MM.1S (cell line): Measurements from ENCODE around the gene MFGE8.
"Not testable (repeated sequence)": the region's sequence is repeated elsewhere in the genome, so short reads cannot be mapped to it uniquely, and the experiment has no call there.

Experiments
- DNase-seq: peaks from one replicate; pipeline ENCODE4 v3.0.0-alpha.2; 2015
- H2AFZ ChIP-seq: fragments of 300-600 bp; sonication (generic); 2 replicates; pipeline ENCODE4 v1.6.0; 2016; ENCODE audit warnings: antibody characterized with exemption, low read length
- H3F3A ChIP-seq: fragments of 300-600 bp; sonication (generic); 2 replicates; pipeline ENCODE4 v1.6.1; 2016; ENCODE audit warnings: mild to moderate bottlenecking, antibody characterized with exemption, low read length, moderate library complexity, mixed read lengths; ENCODE audit not compliant: insufficient read depth
- H3K27ac ChIP-seq: fragments of 300-600 bp; sonication (generic); 2 replicates; pipeline ENCODE4 v1.5.1; 2016; ENCODE audit warnings: mild to moderate bottlenecking, low read length
- H3K27me3 ChIP-seq: fragments of 300-600 bp; sonication (generic); replicated peaks from 2 replicates; pipeline ENCODE4 v1.6.0; 2016; ENCODE audit warnings: low read length; ENCODE audit not compliant: insufficient read depth
- H3K36me3 ChIP-seq: fragments of 300-600 bp; sonication (generic); replicated peaks from 2 replicates; pipeline ENCODE4 v1.6.1; 2016; ENCODE audit warnings: mild to moderate bottlenecking, low read length, mixed read lengths; ENCODE audit not compliant: insufficient read depth
- H3K4me1 ChIP-seq: fragments of 300-600 bp; sonication (generic); 2 replicates; pipeline ENCODE4 v1.6.1; 2016; ENCODE audit warnings: low read length, mixed read lengths
- H3K4me2 ChIP-seq: fragments of 300-600 bp; sonication (generic); 2 replicates; pipeline ENCODE4 v1.6.0; 2016; ENCODE audit warnings: low read depth, low read length
- H3K4me3 ChIP-seq: fragments of 300-600 bp; sonication (generic); 2 replicates; pipeline ENCODE4 v1.5.1; 2016; ENCODE audit warnings: low read length, mixed read lengths
- H3K79me2 ChIP-seq: fragments of 300-600 bp; sonication (generic); 2 replicates; pipeline ENCODE4 v1.6.1; 2016; ENCODE audit warnings: mixed run types, low read length, mixed read lengths
- H3K9ac ChIP-seq: fragments of 300-600 bp; sonication (generic); 2 replicates; pipeline ENCODE4 v1.6.1; 2016; ENCODE audit warnings: low read length, mixed read lengths
- H3K9me2 ChIP-seq: fragments of 300-600 bp; sonication (generic); replicated peaks from 2 replicates; pipeline ENCODE4 v1.6.1; 2016; ENCODE audit warnings: mild to moderate bottlenecking, low read length, mixed read lengths; ENCODE audit not compliant: insufficient read depth
- H3K9me3 ChIP-seq: fragments of 300-600 bp; sonication (generic); replicated peaks from 2 replicates; pipeline ENCODE4 v1.6.1; 2016; ENCODE audit warnings: mild to moderate bottlenecking, low read length, mixed read lengths; ENCODE audit not compliant: insufficient read depth
- H4K20me1 ChIP-seq: fragments of 300-600 bp; sonication (generic); 2 replicates; pipeline ENCODE4 v1.6.1; 2016; ENCODE audit warnings: mild to moderate bottlenecking, low read length, moderate library complexity, mixed read lengths; ENCODE audit not compliant: insufficient read depth
- EZH2 ChIP-seq: fragments of 300-600 bp; sonication (generic); optimal IDR thresholded peaks from 2 replicates; pipeline ENCODE3; 2017; ENCODE audit warnings: low read depth, mild to moderate bottlenecking, antibody characterized with exemption, low read length, mixed read lengths
- EZH2phosphoT487 ChIP-seq: fragments of 300-600 bp; sonication (generic); IDR thresholded peaks from 2 replicates; pipeline ENCODE4 v1.6.1; 2018; ENCODE audit warnings: antibody characterized with exemption, low read length
- TF ChIP-seq, protein P1 (sequence below): fragments of 300-600 bp; sonication (generic); IDR thresholded peaks from 2 replicates; pipeline ENCODE4 v1.5.1; 2016; ENCODE audit warnings: antibody characterized with exemption, low read length, mixed read lengths

MFGE8 gene

GRCh38 chr15:88938802-88939485 is 25.8 kb upstream of the MFGE8 start:
- no peak for TF ChIP-seq EZH2phosphoT487
- no peak for TF ChIP-seq EZH2
- TF ChIP-seq, protein P1, sequence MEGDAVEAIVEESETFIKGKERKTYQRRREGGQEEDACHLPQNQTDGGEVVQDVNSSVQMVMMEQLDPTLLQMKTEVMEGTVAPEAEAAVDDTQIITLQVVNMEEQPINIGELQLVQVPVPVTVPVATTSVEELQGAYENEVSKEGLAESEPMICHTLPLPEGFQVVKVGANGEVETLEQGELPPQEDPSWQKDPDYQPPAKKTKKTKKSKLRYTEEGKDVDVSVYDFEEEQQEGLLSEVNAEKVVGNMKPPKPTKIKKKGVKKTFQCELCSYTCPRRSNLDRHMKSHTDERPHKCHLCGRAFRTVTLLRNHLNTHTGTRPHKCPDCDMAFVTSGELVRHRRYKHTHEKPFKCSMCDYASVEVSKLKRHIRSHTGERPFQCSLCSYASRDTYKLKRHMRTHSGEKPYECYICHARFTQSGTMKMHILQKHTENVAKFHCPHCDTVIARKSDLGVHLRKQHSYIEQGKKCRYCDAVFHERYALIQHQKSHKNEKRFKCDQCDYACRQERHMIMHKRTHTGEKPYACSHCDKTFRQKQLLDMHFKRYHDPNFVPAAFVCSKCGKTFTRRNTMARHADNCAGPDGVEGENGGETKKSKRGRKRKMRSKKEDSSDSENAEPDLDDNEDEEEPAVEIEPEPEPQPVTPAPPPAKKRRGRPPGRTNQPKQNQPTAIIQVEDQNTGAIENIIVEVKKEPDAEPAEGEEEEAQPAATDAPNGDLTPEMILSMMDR: no peak
- Histone ChIP-seq H3K27ac (no peak overlapping the region), H3K9me3 (no peaks in the 10 kb centered on the region), H3K27me3 (no peaks in the 10 kb centered on the region), H3F3A (no peaks in the 10 kb centered on the region), H3K4me3 (no peak overlapping the region), H4K20me1 (no peaks in the 10 kb centered on the region), H3K36me3 (no peaks in the 10 kb centered on the region), H3K9ac (no peak overlapping the region), H3K4me2 (no peak overlapping the region), H2AFZ (no peak overlapping the region), H3K9me2 (no peaks in the 10 kb centered on the region), H3K79me2 (no peaks in the 10 kb centered on the region), H3K4me1 (no peaks in the 10 kb centered on the region)
- DNase-seq: no peak

- H3K79me2 ChIP-seq, H3K4me3 ChIP-seq, H3K27ac ChIP-seq, H3F3A ChIP-seq, H3K9ac ChIP-seq, H2AFZ ChIP-seq, H3K4me1 ChIP-seq, DNase-seq, H3K9me3 ChIP-seq, H3K9me2 ChIP-seq, H3K4me2 ChIP-seq, H4K20me1 ChIP-seq, H3K27me3 ChIP-seq, H3K36me3 ChIP-seq: not testable (repeated sequence)
These were observed 21.3 kb upstream of the MFGE8 start for GRCh38 chr15:88934449-88934848.

GRCh38 chr15:88932875-88933330 is 19.7 kb upstream of the MFGE8 start:
- H3K36me3 ChIP-seq: no peaks in the 10 kb centered on the region
- H3K9ac ChIP-seq: no peak overlapping the region
- no peaks in the 10 kb centered on the region for H3K4me1 ChIP-seq
- no peak overlapping the region for H3K27ac ChIP-seq
- no peak overlapping the region for H2AFZ ChIP-seq
- H3K79me2 ChIP-seq: no peaks in the 10 kb centered on the region
- H3F3A ChIP-seq: no peaks in the 10 kb centered on the region
- no peak overlapping the region for H3K4me3 ChIP-seq
- H4K20me1 ChIP-seq: no peaks in the 10 kb centered on the region
- TF ChIP-seq EZH2 (no peak), EZH2phosphoT487 (no peak)
- TF ChIP-seq, protein P1: no peak
- no peaks in the 10 kb centered on the region for H3K9me3 ChIP-seq
- H3K4me2 ChIP-seq: no peak overlapping the region
- no peaks in the 10 kb centered on the region for H3K27me3 ChIP-seq
- H3K9me2 ChIP-seq: no peaks in the 10 kb centered on the region
- no peak for DNase-seq

- Histone ChIP-seq H3K36me3 (no peaks in the 10 kb centered on the region), H3F3A (no peaks in the 10 kb centered on the region), H3K9me2 (no peaks in the 10 kb centered on the region), H3K4me2 (no peak overlapping the region), H3K4me3 (no peak overlapping the region), H2AFZ (no peak overlapping the region), H3K27ac (no peak overlapping the region), H3K9me3 (no peaks in the 10 kb centered on the region), H4K20me1 (no peaks in the 10 kb centered on the region), H3K9ac (no peak overlapping the region), H3K4me1 (no peaks in the 10 kb centered on the region), H3K27me3 (no peaks in the 10 kb centered on the region), H3K79me2 (no peaks in the 10 kb centered on the region)
- no peak for DNase-seq
- TF ChIP-seq EZH2 (no peak), EZH2phosphoT487 (no peak)
- TF ChIP-seq, protein P1: no peak
These were observed 19.2 kb upstream of the MFGE8 start for GRCh38 chr15:88932271-88932874.
